Vagina (tissue), 2 donors: ENCODE results near the gene FGF12.
"Not testable (repeated sequence)": the region's sequence is repeated elsewhere in the genome, so short reads cannot be mapped to it uniquely, and the experiment has no call there.

Experiments used
- CTCF ChIP-seq, 3 experiments: fragments of 450-650 bp in 2 of 3; fragments of 200-600 bp in 1 of 3; sonication (generic) in 1 of 3; IDR thresholded peaks; one replicate each; pipeline ENCODE4 v1.5.1; 2017 to 2019; ENCODE audit warnings: antibody characterized with exemption in 3 of 3, mild to moderate bottlenecking in 2 of 3, moderate library complexity in 2 of 3
- POLR2A ChIP-seq, 2 donors: fragments of 450-650 bp; IDR thresholded peaks; one replicate each; pipeline ENCODE4 v1.6.1; 2017; ENCODE audit warnings: antibody characterized with exemption in 2 of 2, mild to moderate bottlenecking in 2 of 2, moderate library complexity in 2 of 2
- POLR2AphosphoS5 ChIP-seq, 2 donors: sonication (generic); formaldehyde crosslinking; IDR thresholded peaks; one replicate each; pipeline ENCODE4 v1.9.0; 2017; ENCODE audit warnings: antibody characterized with exemption in 2 of 2, mild to moderate bottlenecking in 2 of 2, low read depth in 1 of 2; ENCODE audit not compliant: insufficient read depth in 1 of 2

- TF ChIP-seq POLR2A (IDR thresholded peaks at IDR 0.05); POLR2AphosphoS5 (IDR thresholded peaks at IDR 0.05; ENCODE audit: insufficient read depth in 1 of 2, low read depth in 1 of 2); CTCF (IDR thresholded peaks at IDR 0.05): not testable (repeated sequence)
Measured at GRCh38 chr3:192774341-192774740, 47.0 kb upstream of the FGF12 start.
